Right renal pelvis (tissue), 4 donors: ENCODE measurements around the gene GRM7. TPM values are rescaled to one million over a fixed set of nuclear protein-coding genes. Genes with fewer than 3 reads are reported as not detected.

ENCODE experiments used
- DNase-seq, 4 donors: peaks; one replicate each; pipeline ENCODE4 v3.0.0-alpha.2; 2013; ENCODE audit warnings: low read depth in 4 of 4, low spot score in 3 of 4, missing footprints in 1 of 4
- polyA plus RNA-seq, 4 donors: library from polyadenylated mRNA; unstranded; fragments of 120-200 nt; gene quantifications; one replicate each; pipeline ENCODE4 v1.2.1, GENCODE V29; 2013; ENCODE audit not compliant: insufficient read length in 4 of 4

Gene GRM7
- polyA plus RNA-seq, 4 donors: 1.6 to 3.2 (median 2.2) TPM

GRCh38 chr3:6965881-6966280 is 105.0 kb downstream of the GRM7 start:
- no peak for DNase-seq

GRCh38 chr3:6971933-6972332 is 111.0 kb downstream of the GRM7 start:
- DNase-seq: no peak

GRCh38 chr3:6985848-6986247 is 124.9 kb downstream of the GRM7 start:
- DNase-seq: no peak

GRCh38 chr3:6989608-6990291 is 128.8 kb downstream of the GRM7 start:
- no peak for DNase-seq

GRCh38 chr3:6994081-6994668 is 133.3 kb downstream of the GRM7 start:
- no peak for DNase-seq

GRCh38 chr3:7000501-7000900 is 139.6 kb downstream of the GRM7 start:
- no peak for DNase-seq

- DNase-seq: no peak
Measured at GRCh38 chr3:7001370-7001769, 140.5 kb downstream of the GRM7 start.

GRCh38 chr3:7015683-7016440 is 154.9 kb downstream of the GRM7 start:
- DNase-seq: no peak

- no peak for DNase-seq
Measured at GRCh38 chr3:7025581-7026300, 164.8 kb downstream of the GRM7 start.

- DNase-seq: no peak
Measured at GRCh38 chr3:7029562-7029961, 168.6 kb downstream of the GRM7 start.

GRCh38 chr3:7038394-7038793 is 177.5 kb downstream of the GRM7 start:
- DNase-seq: no peak

- DNase-seq: no peak
Measured at GRCh38 chr3:7062714-7063113, 201.8 kb downstream of the GRM7 start.

GRCh38 chr3:7070461-7070860 is 209.5 kb downstream of the GRM7 start:
- DNase-seq: no peak

- no peak for DNase-seq
Measured at GRCh38 chr3:7074217-7074616, 213.3 kb downstream of the GRM7 start.

GRCh38 chr3:7075117-7075516 is 214.2 kb downstream of the GRM7 start:
- DNase-seq: no peak

GRCh38 chr3:7075901-7076300 is 215.0 kb downstream of the GRM7 start:
- no peak for DNase-seq

- DNase-seq: no peak
Measured at GRCh38 chr3:7082244-7082643, 221.3 kb downstream of the GRM7 start.

GRCh38 chr3:7086417-7086816 is 225.5 kb downstream of the GRM7 start:
- DNase-seq: no peak

- DNase-seq: no peak
Measured at GRCh38 chr3:7095116-7095515, 234.2 kb downstream of the GRM7 start.

- no peak for DNase-seq
Measured at GRCh38 chr3:7100136-7100535, 239.2 kb downstream of the GRM7 start.

- DNase-seq: no peak
Measured at GRCh38 chr3:7106635-7107034, 245.7 kb downstream of the GRM7 start.
